Measurements from ENCODE around the gene VWC2.

DNA sequence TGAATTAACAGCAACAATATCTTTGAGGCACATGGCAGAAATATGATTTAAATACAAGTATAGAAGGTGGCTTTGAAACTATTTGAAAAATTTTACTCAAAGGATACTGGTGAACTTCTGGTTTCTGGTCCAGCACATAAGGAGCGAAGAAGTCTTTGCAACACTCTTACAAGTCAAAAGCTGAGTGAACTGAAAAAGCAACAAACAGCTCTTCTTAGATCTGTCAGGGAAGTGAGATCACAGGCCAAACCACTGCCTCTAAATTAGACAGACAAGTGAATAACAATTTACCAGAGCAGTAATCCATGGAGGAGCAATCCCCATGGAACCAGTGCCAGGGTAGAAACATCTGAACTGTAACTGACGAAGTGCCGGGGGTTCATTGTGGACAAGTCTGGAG is 9.6 kb upstream of the VWC2 start:
- TF ChIP-seq CTCF (IDR thresholded peaks at IDR 0.05) (no peak), POLR2A (IDR thresholded peaks at IDR 0.05) (no peak)

Data from body of pancreas (tissue), 4 donors.